HL-60 (cell line): ENCODE measurements around the gene COLQ.

Source experiments
- DNase-seq, 2 experiments: peaks; one replicate each; pipeline ENCODE4 v3.0.0-alpha.2; 2010 to 2020; ENCODE audit warnings: low read depth in 1 of 2, low spot score in 1 of 2
- H3K27ac ChIP-seq: fragments of 250-450 bp; sonication (Bioruptor Pico); replicated peaks from 2 replicates; pipeline ENCODE4 v1.5.1; 2020; ENCODE audit warnings: mild to moderate bottlenecking, moderate library complexity
- H3K27me3 ChIP-seq: fragments of 250-450 bp; sonication (Bioruptor Pico); 2 replicates; pipeline ENCODE4 v1.5.1; 2021; ENCODE audit warnings: mild to moderate bottlenecking, moderate library complexity; ENCODE audit not compliant: insufficient read depth, poor library complexity, severe bottlenecking
- H3K4me3 ChIP-seq: replicated peaks from 2 replicates; pipeline ENCODE4 v1.5.1; 2011; ENCODE audit warnings: mild to moderate bottlenecking, control low read depth, low read length; ENCODE audit not compliant: insufficient read depth
- GABPA ChIP-seq: IDR thresholded peaks from 2 replicates; pipeline ENCODE4 v1.6.1; 2012; ENCODE audit warnings: low read depth
- POLR2AphosphoS5 ChIP-seq: IDR thresholded peaks from 2 replicates; pipeline ENCODE4 v1.6.1; 2012; ENCODE audit warnings: low read depth
- SPI1 ChIP-seq: IDR thresholded peaks from 2 replicates; pipeline ENCODE4 v1.6.1; 2012; ENCODE audit warnings: low read depth, mild to moderate bottlenecking, borderline replicate concordance
- TF ChIP-seq, protein P1 (sequence below): IDR thresholded peaks from one replicate; pipeline ENCODE4 v1.5.1; 2011; ENCODE audit warnings: low read length, control low read depth, inconsistent platforms; ENCODE audit not compliant: insufficient read depth
- TF ChIP-seq, protein P2 (sequence below): IDR thresholded peaks from 2 replicates; pipeline ENCODE4 v1.6.1; 2012; ENCODE audit warnings: low read depth; ENCODE audit not compliant: insufficient replicate concordance

Gene COLQ

GRCh38 chr3:15541371-15541770 is 19.9 kb upstream of the COLQ start:
- Histone ChIP-seq H3K27me3 (no peaks in the 10 kb centered on the region), H3K27ac (no peak overlapping the region), H3K4me3 (no peak overlapping the region)
- DNase-seq: no peak
- TF ChIP-seq GABPA: no peak
- TF ChIP-seq, protein P1, sequence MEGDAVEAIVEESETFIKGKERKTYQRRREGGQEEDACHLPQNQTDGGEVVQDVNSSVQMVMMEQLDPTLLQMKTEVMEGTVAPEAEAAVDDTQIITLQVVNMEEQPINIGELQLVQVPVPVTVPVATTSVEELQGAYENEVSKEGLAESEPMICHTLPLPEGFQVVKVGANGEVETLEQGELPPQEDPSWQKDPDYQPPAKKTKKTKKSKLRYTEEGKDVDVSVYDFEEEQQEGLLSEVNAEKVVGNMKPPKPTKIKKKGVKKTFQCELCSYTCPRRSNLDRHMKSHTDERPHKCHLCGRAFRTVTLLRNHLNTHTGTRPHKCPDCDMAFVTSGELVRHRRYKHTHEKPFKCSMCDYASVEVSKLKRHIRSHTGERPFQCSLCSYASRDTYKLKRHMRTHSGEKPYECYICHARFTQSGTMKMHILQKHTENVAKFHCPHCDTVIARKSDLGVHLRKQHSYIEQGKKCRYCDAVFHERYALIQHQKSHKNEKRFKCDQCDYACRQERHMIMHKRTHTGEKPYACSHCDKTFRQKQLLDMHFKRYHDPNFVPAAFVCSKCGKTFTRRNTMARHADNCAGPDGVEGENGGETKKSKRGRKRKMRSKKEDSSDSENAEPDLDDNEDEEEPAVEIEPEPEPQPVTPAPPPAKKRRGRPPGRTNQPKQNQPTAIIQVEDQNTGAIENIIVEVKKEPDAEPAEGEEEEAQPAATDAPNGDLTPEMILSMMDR: no peak
- TF ChIP-seq, protein P2, sequence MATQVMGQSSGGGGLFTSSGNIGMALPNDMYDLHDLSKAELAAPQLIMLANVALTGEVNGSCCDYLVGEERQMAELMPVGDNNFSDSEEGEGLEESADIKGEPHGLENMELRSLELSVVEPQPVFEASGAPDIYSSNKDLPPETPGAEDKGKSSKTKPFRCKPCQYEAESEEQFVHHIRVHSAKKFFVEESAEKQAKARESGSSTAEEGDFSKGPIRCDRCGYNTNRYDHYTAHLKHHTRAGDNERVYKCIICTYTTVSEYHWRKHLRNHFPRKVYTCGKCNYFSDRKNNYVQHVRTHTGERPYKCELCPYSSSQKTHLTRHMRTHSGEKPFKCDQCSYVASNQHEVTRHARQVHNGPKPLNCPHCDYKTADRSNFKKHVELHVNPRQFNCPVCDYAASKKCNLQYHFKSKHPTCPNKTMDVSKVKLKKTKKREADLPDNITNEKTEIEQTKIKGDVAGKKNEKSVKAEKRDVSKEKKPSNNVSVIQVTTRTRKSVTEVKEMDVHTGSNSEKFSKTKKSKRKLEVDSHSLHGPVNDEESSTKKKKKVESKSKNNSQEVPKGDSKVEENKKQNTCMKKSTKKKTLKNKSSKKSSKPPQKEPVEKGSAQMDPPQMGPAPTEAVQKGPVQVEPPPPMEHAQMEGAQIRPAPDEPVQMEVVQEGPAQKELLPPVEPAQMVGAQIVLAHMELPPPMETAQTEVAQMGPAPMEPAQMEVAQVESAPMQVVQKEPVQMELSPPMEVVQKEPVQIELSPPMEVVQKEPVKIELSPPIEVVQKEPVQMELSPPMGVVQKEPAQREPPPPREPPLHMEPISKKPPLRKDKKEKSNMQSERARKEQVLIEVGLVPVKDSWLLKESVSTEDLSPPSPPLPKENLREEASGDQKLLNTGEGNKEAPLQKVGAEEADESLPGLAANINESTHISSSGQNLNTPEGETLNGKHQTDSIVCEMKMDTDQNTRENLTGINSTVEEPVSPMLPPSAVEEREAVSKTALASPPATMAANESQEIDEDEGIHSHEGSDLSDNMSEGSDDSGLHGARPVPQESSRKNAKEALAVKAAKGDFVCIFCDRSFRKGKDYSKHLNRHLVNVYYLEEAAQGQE: no peak
- no peak for TF ChIP-seq SPI1
- TF ChIP-seq POLR2AphosphoS5: no peak

- TF ChIP-seq, protein P2: no peak
- TF ChIP-seq SPI1 (no peak), GABPA (no peak), POLR2AphosphoS5 (no peak)
- TF ChIP-seq, protein P1: no peak
- DNase-seq: no peak
- no peak overlapping the region for H3K4me3 ChIP-seq
- H3K27me3 ChIP-seq: no peaks in the 10 kb centered on the region
- H3K27ac ChIP-seq: no peak overlapping the region
These were observed 17.6 kb upstream of the COLQ start for GRCh38 chr3:15539066-15539465.

- no peak for TF ChIP-seq GABPA
- TF ChIP-seq POLR2AphosphoS5: no peak
- TF ChIP-seq, protein P2: no peak
- TF ChIP-seq, protein P1: no peak
- no peak for TF ChIP-seq SPI1
- Histone ChIP-seq H3K27me3 (no peaks in the 10 kb centered on the region), H3K4me3 (no peak overlapping the region), H3K27ac (no peak overlapping the region)
- DNase-seq: no peak
These were observed 16.8 kb upstream of the COLQ start for GRCh38 chr3:15538345-15538744.
